Esophagus mucosa (tissue), 1 donor: ENCODE results near the gene CDH7. TPM values are rescaled to one million over a fixed set of nuclear protein-coding genes. Genes with fewer than 3 reads are reported as not detected.

Experiments
- ATAC-seq: fragments of 200-7000 bp; cut with Tn5 transposase; one replicate; pipeline ENCODE4 v1.9.1; 2020
- total RNA-seq: library from RNA; stranded (reverse); gene quantifications from one replicate; pipeline ENCODE4 v1.2.4, GENCODE V29; 2023
- donor health status: DM: yes; HTN: yes; CAD: no.

Gene CDH7
- total RNA-seq, 1 donor from 2014 or later = not detected

DNA sequence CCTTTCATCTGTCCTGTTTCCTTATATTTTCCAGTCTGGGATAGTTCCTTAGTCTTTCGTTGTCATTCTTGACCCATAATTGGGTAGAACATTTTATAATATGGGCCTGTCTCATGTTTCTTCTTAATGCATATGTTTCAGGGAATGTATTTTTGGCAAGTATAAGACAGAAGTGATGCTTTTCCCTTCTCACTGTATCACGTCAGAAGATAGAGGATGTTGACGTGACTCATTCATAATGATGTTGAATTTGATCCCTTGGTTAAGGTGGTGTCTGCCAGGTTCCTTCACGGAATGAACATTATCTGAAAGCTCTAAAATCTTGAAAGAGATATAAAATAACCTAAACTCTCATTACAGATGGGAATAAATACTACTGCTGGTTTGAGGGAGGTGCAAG, 18.8 kb downstream of the CDH7 start:
- no peak for ATAC-seq

- no peak for ATAC-seq
These were observed 35.7 kb downstream of the CDH7 start for GRCh38 chr18:65786474-65786873.

DNA sequence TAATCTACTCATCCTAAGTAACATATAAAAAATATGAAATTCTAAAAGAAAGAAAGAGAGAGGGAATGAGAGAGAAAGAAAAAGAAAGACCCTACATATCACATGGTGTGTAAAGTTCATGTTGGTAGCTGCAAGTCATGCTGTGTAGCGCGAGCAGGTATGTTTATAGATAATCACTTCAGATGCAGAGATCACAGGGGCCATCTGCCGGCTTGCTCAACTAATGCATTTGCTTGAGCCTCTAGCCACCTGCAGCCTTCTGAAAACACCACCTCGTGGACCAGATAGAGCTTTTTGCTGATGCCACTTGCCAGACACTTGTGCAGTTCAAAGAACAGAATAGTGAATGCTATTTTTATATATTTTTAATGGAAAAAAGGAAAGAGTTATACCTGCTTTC, 37.6 kb downstream of the CDH7 start:
- ATAC-seq = no peak

DNA sequence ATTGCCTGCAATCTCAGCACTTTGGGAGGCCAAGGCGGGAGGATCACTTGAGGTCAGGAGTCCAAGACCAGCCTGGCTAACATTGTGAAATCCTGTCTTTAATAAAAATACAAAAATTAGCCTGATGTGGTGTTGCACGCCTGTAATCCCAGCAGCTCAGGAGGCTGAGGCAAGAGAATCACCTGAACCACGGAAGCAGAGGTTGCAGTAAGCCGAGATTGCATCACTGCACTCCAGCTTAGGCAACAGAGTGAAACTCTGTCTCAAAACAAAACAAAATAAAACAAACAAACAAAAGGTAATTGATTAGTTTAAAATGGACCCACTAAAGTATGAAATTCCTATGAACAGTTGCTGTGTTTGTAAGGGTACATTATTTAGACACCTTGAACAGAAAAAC, 39.8 kb downstream of the CDH7 start:
- no peak for ATAC-seq

DNA sequence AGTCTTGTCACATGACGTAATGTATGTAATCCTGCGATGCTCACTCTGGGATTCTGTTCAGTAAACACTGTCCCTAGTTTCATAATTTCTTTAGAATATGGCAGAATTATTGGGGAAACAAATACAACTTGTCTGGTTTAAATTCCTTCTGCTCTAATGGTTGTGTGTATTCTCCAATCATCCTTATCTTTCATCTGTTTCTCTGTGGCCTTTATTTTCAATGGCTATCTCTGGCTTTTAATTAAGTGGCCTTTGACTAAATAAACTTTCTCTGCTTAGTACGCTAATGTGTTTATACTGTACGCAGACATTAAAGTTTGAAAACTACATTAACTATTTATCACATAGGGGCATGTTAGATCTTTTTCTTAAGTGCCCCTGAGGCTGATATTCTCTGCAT, 40.9 kb downstream of the CDH7 start:
- ATAC-seq = no peak

GRCh38 chr18:65792456-65793074, 41.8 kb downstream of the CDH7 start:
- no peak for ATAC-seq

GRCh38 chr18:65808759-65809158, 57.9 kb downstream of the CDH7 start:
- ATAC-seq = no peak

DNA sequence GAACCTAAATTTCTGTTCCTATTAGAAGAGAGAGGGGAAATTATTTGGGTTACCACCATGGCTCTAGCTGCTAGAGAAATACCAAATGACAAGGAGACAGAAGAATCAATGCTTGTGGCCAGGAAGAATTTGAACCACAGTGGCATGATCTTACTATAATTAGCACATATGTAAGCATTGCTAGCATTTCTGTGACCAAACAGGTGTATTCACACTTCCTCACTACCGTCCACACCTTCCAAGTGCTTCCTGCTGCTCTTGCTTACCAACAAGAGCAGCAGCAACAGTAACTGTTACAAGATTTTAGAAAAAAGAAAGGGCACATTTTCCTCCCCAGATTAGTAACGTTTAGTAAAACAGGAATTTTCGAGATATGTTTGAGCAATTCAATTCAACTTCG, 60.5 kb downstream of the CDH7 start:
- ATAC-seq = no peak

GRCh38 chr18:65815506-65815905, 64.7 kb downstream of the CDH7 start:
- no peak for ATAC-seq

- ATAC-seq = no peak
These were observed 66.4 kb downstream of the CDH7 start for GRCh38 chr18:65817178-65817577.

- no peak for ATAC-seq
These were observed 71.1 kb downstream of the CDH7 start for GRCh38 chr18:65821911-65822310.

DNA sequence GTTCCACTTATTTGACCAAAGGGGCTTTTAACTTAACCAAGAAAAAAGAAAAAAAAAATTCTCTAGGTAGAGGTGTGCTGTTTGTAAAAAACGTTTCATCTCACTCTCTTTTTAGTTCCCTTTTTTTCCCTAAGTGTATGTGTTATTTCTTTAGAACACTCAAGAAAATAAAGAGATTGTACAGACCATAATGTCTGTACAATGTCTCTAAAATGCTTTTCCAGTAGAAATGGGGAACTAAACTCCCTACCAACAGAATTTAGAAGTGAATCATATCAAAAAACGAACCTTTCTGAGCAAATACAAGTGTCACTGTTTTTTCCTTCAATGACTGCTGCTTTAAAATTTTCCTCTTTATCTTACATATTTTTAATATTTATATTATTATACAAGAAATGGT, 72.0 kb downstream of the CDH7 start:
- no peak for ATAC-seq

DNA sequence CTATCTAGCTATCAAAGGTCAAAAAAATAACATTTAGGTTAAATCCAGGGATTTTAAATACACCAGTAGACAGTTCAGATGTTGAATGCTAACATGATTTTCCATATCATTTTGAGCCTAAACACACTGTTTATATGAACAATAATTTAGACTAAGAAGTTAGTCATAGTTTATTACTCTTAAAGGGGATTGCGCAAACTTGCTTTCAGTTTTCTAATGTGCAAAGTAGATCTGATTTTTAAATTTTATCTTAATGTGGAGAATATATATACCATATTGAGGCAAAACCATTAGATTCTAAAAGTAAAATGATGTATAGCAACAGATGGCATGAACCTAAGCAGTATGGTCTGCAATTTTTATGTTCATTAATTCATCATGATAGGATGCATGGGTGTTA, 76.6 kb downstream of the CDH7 start:
- ATAC-seq = no peak

DNA sequence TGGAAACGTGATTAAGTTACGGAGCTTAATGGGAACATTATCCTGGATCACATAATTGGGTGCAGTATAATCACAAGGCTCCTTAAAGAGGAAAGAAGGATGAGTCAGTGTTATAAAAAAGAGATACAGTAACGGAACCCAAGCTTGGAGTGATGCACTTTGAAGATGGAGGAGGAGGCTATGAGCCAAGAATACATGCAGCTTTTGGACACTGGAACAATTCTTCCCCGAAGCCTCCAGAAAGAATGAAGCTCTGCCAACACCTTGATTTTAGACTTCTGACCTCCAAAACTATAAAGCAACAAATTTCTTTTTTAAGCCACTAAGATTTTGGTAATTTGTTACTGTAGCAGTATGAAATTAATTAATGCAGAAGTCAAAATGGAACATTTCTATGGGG, 85.1 kb downstream of the CDH7 start:
- ATAC-seq = no peak

GRCh38 chr18:65846107-65846506, 95.3 kb downstream of the CDH7 start:
- no peak for ATAC-seq

GRCh38 chr18:65852273-65852672, 101.5 kb downstream of the CDH7 start:
- ATAC-seq = no peak

- no peak for ATAC-seq
These were observed 108.3 kb downstream of the CDH7 start for GRCh38 chr18:65859075-65859474.

DNA sequence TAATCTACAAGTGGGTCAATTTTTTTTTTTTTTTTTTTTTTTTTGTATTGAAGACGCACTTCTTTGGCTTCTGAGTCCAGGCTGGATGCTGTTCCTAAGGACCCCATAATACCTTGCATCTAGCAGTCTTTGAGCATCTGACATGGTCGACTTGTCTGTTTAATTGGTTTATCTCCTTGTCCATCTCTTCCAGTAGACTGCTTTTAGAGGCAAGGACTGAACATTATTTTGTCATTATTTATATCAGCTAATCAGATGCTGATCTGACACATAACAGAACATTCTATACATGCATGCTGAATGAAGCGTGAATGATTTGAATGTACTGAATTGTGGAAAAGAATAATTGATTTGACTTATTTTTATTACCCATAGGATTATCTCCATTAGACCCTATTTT, 118.7 kb downstream of the CDH7 start:
- no peak for ATAC-seq

GRCh38 chr18:65876310-65876709, 125.5 kb downstream of the CDH7 start:
- no peak for ATAC-seq

GRCh38 chr18:65897292-65897691, 146.5 kb downstream of the CDH7 start:
- ATAC-seq = no peak

DNA sequence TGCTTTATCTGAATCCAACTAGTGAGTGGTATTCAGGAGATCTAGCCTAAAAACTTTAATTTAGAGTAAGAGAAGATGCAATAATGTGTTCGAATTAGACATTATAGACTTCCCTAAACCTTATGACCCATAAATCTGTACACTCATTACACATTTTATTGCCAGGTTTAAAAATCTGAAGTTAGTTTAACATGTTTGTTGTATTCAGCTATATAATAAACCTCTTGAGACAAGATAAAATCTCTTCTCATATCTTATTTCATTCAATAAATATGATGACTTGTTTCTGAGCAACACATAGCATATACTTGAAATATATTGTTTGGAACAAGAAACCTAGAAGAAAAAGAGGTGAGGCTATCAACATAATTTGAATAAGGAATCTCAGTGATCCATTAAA, 150.7 kb downstream of the CDH7 start:
- ATAC-seq = no peak

DNA sequence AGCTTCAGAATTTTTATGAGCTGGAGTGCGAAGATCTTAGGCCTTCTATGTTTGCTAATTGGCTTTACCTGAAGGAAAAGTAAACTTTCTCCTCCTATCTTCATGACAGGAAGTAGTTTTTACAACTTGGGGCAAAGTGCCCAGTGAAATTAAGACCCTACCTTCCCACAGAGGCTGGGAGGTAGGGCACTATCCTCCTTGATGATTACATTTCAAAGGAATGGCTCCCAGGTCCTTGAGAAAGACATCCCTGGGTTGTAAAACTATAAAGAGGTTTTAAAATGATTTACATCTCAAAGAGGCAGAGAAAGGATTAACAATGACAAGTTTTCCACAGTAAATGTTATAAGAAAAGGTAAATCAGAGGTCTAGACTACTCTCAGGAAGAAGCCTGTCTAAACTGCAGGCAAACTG, 155.8 kb downstream of the CDH7 start:
- ATAC-seq = no peak

DNA sequence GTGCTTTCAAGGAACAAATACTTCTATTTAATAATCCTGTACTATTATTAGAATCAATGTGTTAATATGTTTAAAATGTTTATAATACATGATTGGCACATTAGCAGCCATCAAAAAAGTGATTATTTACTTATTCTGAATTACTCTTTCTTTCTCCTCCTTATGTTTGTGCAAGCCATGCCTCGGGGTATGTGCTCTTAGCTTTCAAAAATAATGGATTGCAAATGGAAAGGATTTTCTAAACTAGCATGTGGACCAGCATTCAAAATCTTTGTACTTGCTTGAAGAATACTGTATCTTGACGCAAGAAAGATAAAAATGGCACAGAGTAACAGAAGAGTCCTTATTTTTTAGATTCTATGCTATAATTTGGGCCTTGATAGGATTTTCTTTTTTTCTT, 156.5 kb downstream of the CDH7 start:
- no peak for ATAC-seq

- no peak for ATAC-seq
These were observed 168.2 kb downstream of the CDH7 start for GRCh38 chr18:65919018-65919417.

- ATAC-seq = no peak
These were observed 168.9 kb downstream of the CDH7 start for GRCh38 chr18:65919663-65920062.

DNA sequence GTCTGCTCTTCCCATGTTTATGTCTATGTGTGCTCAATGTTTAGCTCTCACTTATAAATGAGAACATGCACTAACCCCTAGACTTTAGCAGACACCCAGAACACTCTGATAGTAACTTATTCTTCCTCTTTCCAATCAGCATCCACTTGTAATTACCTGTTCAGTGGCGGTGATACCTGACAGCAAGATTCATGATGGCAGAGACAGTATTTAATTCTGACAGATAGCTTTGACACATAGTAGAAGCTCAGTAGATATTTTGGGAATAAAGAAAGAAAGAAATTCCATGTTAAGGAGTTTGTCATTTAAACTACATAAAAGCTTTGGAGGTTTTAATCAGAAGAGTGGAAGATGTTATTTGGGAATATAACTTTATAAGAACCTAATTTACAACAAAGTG, 171.3 kb downstream of the CDH7 start:
- ATAC-seq = no peak
